NCI-H1048 (cell line): Measurements from ENCODE around the gene SHH.

Experiments
- DNase-seq: peaks from one replicate; lab custom pipeline; 2025; lab: John Stamatoyannopoulos, UW

Gene SHH

DNA sequence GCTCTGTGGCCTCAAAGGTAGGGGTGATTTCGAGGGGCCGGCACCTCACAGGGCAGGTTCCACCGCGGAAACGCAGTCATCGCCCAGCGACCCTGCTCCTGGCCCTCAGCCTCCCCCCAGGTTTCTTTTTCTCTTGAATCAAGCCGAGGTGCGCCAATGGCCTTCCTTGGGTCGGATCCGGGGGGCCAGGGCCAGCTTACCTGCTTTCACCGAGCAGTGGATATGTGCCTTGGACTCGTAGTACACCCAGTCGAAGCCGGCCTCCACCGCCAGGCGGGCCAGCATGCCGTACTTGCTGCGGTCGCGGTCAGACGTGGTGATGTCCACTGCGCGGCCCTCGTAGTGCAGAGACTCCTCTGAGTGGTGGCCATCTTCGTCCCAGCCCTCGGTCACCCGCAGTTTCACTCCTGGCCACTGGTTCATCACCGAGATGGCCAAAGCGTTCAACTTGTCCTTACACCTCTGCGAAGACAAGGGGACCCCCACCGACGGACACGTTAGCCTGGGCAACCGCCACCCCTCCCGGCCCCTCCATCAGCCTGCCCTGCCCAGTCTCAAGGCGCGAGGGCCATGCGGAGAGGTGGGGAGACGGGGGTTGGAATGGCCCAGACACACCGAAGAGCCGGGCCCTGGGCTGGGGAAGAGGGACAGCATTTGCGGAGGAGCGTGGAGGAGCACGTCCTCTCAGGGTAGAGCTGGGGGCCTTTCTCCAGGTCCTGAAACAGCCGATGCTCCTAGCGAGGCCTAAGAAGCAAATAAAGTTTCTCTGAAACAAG, 6.0 kb downstream of the SHH start:
- DNase-seq, result no peak

DNA sequence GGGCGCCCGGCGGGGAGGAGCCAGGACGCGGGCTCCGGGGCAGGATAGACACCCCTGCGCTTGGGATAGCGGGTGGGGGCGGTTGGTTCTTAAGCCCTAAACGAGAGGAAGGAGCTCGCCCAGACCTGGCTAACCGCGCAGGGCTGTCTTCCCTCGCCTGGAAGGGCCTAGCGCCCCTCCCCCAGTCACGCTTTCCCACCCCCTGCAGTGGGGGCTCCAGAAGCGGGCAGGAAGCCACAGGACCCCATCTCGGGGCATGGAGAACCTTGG, 6.5 kb downstream of the SHH start:
- DNase-seq, result no peak

DNA sequence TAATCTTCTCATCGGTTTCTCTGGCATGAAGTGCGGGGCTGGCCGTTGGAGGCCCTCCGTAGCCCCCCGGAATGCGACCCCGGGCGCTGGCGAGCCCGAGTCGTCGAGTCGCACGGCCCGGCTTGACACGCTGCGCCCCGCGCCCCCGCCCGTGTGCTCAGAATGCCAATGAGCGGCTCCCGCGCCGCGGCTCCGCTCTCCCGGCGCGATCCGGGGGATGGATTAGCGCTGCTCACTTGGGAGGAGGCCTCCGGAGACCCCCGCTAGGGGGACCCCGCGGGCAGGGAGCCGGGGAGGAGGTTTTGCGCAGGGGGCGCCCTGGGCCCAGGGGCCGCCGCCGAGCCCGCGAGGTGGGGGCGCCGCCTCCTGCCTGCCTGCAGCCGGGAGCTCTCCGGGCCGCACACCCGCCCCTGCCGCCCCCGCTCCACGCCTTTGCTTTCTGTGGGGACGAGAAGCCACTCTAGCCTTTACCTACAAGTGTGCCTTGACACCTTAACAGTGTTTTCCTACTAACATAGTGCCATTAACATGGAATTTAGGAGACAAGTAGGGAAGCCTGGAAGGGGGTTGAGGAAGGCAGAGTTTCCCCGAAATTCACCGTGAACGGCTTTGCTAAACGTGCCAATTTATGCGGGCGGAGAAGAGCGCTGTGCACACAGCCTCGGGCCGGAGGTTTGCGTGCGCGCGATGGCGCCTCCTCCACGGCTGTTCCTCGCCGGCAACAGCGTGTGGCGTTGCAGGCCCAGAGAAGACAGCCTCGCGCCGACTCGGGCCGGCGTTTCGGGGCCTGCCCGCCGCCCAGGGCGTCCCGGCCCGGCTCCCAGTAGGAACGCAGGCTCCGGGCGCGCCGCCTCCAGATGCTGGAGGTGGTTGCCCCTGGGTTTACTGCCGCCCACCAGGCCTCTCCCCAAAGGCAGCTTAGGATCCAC, 7.1 kb downstream of the SHH start:
- no peak for DNase-seq

DNA sequence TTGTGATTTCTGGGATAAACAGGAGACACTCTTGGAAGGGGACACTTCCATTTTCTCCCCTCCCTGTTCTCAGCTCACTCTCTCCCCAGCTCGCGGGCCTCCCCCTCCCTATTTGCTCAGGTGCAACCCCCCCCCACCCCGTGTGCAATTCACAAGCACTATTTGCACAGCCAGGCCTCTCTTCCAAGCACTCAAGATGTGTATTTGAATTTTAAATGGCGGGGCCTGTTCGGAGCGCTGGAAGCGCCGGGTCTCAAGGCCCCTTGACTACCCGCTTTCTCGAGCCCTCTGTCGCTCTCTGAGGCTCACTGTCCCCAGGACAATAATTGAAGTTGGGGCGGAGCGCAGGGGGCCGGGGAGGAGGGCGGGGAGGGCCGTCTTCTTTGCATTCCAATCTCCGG, 7.8 kb downstream of the SHH start:
- DNase-seq, result no peak

DNA sequence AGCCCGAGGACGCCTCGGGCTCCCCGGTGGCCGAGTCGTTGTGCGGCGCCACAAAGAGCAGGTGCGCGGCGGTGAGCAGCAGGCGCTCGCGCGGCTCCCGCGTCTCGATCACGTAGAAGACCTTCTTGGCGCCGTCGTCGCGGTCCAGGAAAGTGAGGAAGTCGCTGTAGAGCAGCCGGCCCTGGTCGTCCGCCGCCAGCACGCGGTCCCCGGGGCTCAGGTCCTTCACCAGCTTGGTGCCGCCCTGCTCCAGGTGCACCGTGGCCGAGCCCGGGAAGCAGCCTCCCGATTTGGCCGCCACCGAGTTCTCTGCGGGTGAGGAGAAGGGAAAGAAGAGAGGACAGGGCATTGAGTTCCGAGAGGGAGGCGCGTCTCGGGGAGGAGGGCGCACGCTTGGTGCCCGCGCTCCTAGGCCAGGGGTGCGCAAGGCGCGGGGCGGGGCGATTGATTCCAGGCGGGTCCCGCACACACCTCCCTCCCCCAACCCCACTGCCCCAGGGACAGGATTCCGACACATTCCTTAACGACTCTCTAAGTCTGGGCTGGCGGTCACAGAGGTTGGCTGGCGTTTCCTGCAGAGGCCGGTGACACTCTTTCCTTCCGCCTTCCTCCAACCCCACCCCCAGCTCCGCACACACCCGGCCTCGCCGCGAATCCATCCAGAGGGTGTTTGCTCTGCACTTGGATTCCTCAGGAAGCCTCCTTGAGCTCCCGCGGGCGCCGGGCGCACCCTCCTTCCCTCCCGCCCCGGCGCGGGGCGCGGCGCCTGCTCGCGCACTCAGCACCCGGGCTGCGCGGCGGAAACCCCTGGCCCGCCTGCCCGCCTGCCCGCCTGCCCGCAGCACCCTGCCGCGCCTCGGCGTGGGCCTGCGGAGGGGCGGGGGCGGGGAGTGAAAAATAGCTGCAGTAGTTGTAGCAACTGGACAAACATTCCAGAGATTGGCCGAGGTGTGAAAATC, 8.6 kb downstream of the SHH start:
- DNase-seq, result no peak

DNA sequence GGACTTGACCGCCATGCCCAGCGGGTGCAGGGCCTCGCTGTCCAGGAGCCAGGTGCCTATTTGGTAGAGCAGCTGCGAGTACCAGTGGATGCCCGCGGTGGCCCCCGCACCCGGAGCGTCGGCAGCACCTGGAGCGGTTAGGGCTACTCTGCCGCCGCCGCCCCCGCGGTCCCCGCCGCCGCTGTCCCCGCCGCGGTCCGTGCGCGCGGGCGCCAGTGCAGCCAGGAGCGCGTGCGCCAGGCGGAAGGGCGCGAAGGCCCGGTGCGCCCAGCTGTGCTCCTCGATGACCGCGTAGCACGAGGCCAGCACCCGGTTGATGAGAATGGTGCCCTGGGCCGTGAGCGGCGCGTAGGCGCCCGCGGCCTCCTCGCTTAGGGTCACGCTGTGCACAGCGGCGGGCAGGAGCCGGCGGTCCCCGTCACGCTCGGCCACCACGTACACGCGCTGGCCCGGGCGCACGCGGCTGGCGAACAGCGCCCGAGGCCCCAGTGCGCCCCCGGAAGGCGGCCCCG, 9.3 kb downstream of the SHH start:
- DNase-seq, result no peak

DNA sequence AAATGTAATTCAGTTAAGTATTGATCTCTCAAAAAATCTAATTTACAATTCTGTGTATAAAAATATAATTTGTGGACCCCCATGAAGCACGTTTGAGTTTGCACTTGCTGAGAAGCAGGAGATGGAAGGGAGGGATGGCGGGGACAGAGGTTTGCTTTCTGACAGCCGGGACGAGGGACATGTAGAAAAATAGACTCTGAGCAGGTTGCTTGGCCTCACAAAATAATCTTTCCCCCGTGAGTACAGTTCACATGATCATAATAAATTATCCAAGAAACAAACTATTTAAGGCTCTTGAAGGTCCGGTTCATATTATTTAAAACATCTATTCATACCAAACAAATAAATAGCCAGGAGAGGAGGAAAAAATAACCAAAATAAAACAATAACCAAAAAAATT, 10.0 kb downstream of the SHH start:
- no peak for DNase-seq

DNA sequence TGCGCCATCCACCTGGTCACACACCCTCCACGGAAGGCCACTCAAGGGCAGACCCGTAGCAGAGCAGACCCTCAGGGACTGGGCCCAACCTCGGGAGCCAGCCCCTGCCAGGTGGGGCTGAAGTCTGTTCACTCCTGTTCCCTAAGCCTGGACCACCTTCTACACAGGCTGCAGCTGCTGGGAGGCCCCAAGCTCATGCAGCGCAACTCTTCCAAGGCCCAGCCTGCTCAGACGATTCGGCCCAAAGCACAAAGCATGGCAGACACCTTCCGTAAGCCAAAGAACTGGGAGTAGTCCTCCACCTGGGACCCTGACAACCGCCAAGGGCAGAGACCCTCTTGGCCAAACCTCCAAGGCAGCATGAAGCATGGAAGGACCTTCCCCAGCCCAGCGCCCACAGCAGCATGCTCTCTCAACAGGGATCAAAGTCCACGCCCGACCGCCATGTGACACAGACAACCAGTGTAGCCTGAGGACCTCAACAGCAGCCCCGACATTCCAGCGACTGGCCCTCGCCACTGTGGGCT, 11.5 kb downstream of the SHH start:
- no peak for DNase-seq

DNA sequence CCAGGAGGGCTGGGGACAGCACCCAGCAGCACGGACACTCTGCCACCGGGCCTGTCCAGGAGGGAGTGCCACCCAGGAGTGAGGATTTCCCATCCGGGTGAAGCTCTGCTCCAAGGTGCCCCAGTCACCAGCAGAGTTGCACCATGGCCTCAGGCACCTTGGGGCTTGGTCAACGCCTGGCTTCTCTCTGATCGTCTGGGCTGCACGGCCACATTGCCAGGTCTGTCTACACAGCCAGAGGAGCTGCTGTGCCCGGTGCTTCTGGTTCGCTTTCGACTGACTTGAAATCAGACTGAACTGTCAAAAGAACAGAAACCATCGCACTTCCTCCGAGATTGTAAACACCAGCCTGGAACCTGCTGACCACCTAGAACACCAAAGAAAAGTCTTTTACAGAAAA, 12.0 kb downstream of the SHH start:
- no peak for DNase-seq

DNA sequence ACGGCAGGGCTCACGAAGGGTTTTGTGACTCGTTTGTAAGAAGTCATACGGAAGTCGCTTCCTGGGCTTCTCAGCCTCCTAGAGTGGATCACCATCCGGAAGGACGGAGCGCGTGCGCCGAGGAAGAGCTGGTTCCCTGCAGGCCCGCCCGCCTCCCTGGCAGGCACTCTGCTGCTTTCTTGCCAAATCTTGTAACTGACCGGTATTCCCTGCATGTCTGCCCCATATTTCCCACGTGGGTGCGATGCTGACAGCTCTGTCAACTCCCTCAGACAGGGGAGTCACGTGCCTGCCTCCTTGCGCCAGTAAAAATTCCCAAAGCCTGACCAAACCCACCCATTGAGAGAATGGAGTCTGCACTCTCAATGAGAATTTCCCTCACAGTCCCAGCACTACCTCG, 12.7 kb downstream of the SHH start:
- DNase-seq, result no peak

DNA sequence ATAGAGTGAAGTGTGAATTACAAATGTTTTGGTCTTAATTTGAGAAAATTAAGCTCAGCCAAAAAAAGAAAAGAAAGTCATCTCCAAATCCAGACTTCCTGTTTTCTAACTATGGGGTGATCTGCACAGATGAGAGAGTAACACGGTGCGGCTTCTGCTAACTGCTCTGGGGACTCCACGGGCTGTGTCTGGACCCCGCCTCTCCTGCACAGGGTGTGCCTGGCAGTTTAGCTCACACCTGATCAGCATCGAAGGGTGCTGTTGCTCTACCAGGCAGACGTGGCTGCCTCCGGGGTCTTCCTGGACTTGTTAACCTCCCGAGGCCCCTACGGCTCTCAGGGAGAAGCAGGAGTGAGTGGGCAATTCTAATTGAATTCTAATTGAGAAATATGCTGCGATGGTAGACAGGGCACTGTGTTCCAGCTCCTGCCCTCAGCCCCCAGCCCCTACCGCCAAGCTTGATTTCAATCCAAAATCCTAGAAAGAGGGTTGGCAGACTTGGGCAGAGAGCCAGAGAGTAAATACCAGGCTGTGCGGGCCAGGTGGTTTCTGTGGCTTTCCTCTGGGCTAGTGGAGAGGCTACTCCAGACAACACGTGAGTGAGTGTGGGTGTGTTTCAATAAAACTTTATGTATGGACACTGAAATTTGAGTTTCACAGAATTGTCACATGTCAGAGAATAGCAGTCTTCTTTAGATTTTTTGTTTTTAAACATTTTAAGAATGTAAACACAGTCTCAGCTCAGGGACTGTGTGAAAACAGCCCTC, 13.4 kb downstream of the SHH start:
- DNase-seq, result no peak

DNA sequence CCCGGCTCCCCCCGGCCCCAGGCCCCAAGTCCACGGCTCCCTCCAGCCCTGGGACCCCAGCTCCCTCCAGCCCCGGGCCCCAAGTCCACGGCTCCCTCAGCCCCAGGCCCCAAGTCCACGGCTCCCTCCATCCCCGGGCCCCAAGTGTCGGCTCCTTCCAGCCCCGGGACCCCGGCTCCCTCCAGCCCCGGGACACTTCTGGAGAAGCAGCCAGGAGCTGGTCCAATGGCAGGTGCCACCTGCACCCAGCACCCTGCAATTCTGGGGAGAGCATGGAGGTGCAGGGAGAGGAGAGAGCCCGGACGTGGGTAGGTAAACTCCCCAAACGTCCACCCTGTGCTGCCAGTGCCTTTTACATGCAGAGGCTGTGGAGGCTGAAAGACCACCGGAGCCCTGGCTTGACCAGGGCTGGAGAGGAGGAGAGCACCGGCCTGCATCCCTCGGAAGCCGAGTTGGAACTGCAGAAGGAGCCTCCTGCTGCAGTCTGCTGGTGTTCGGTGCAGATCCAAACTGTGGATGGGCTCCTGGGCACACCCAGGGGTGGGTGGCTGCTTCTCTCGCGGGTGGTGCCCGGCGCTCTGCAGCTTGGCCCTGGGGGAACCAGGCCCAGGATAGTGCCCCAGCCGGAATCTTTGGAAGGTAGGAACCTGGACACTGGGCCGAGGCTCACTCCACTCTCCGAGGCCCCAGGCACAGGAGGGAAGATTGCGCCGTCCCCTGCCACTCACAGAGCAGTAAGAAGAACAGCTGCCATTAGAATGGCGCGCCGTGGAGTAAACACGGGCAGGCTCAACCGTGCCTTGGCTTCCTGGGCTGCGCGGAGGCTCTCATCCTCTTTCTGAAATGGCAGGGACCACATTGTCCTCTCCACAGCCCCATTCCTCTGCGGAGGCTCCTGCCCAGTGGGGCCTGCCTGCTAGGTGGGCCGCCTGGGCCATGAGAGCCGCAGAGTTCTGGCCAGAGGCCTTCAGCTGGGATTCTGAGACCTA, 14.7 kb downstream of the SHH start:
- no peak for DNase-seq

DNA sequence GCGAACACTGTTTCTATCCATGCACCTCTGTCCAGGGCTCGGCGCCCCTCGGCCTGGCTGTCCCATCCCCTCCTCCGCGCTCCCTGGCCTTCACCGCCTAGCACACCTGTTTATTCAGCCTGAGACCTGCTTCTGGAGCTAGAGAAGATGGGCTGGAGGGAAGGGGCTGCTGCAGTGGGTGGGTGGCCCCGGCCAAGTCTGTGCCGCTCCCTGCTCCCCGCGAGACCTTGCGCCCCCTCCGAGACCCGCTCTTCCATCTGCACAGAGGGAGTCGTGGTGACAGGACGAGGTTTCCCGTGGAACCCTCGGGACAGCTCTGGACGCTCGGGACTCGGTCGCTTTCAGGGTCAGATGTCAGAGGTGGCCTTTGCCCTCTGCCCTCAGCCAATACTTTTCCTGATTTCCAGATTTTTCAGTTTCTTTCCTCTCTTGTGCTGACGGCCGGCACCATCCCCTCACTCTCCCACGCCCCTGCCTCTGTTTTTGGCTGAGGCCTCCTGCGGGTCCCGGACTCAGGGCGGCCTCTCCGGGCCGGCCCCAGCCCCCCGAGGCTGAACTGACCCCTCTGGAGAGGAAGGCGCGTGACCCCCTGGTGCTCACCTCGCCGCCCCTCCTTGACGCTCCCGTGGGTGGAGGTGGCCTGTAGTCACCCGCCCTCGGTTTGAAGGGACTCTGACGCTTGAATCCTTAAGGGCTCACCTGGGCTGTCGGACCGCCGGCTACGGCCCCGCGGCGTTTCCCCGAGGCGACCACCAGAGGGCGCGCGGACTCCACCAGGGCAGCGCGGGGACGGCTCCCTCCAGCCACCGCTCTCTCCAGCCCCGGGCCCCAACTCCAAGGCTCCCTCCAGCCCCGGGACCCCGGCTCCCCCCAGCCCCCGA, 15.6 kb downstream of the SHH start:
- DNase-seq, result no peak

DNA sequence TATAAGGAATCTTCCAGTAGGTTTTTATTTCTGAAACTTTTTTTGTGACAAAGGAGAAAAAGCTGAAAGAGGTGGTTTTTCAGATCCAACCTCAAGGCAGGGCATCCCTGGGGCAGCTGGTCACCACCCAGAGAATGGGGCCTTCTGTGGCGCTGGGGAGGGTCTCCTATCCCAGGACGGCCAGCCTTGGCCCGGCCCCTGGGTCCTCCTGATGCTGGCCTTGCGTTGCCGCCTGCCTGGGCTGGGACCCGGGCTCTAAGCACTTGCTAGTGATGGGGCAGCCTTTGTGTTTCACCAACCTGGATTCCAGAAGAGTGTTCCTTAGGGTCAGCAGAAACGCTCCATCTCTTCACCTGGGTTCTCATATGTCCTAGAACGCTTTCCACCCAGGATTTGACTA, 16.3 kb downstream of the SHH start:
- no peak for DNase-seq

DNA sequence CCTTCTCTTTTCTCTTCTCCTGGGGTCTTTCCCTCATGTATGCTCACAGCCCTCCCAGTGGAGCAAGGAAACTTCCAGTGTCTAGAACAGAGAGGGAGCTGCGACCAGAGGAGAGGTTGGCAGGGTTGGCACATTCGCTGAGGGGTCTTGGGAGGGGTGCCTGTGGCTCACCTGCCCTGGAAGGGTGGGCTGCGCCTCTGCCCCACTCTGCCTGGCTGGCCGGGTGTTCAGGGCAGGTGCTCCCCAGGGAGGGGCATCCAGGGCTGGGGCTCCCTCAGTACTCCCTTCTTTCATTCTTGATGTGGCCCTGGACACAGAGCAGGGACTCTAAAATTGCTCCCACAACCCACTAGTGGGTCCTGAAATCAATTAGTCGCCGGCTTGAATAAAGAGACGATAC, 16.9 kb downstream of the SHH start:
- DNase-seq, result no peak

DNA sequence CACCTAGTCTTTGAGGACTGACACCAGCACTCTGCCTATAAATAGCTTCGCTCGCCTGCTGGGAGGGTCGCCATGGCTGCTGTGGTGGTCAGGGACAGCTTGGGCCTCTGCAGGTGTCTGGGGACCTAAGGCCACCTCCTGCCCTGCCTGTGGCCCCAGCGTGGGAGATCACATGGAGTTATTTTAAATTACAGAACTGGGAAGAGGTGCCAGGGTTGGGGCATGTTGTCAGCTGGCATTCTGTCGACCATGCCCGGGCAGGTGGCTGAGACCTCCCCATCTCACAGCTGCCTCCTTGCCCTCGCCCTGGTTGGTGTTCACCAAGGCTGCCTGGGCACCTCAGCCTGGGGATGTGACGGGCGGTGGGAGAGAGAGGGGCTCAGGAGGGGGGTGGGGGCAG, 18.1 kb downstream of the SHH start:
- no peak for DNase-seq

DNA sequence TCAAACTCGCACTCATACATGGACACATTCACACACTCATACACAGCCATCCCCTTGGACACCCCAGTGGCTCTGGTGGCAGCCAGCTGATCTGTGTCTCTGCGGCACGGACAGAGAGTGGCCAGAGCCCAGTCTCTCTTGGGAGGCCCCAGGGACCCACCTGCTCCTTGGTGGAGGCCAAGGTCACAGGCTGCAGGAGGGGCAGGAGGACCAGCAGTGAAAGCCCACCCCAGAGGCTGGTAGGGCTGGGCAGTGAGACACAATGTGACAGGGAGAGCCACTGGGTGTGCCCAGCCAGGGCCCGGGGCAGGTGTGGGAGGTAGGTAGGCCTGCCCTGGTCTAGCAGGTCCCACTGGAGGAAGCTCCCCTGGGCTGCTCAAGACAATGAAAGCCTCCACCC, 18.5 kb downstream of the SHH start:
- no peak for DNase-seq

DNA sequence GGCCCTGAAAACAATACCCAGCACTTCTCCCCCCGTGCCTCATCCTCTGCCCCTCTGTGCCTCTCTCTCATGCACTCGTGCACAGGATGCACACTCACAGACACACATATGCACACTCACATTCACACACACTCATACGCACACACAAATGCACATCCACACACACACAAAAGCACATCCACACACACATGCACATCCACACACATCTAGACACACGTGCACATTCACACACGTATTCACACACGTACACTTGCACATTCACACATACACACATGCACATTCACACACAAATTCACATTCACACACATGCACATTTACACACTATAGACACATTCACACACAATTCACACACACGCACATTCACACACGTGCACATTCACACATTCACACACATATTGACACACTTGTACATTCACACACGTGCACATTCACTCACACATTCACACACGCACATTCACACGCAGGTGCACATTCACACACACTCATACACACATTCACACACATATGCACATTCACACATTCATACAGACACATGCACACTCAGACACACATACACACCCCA, 19.2 kb downstream of the SHH start:
- no peak for DNase-seq
